SK-N-SH treated with all-trans-retinoic acid at 6 μM for 48 hours (cell line): ENCODE data around the gene HIVEP2.

Source experiments
- ARNTL ChIP-seq: fragments of 450-650 bp; formaldehyde crosslinking; IDR thresholded peaks from 2 replicates; pipeline ENCODE4 v1.5.0; 2020; ENCODE audit warnings: low read depth, mild to moderate bottlenecking, moderate library complexity, borderline replicate concordance
- ESRRG ChIP-seq: fragments of 250-450 bp; sonication (Bioruptor Pico); IDR thresholded peaks from 2 replicates; pipeline ENCODE4 v1.6.1; 2021; ENCODE audit warnings: mild to moderate bottlenecking
- RARB ChIP-seq: fragments of 250-450 bp; sonication (Bioruptor Pico); IDR thresholded peaks from 2 replicates; pipeline ENCODE4 v1.8.0; 2021; ENCODE audit warnings: mild to moderate bottlenecking, moderate library complexity
- SNAI2 ChIP-seq: fragments of 250-450 bp; sonication (Bioruptor Pico); IDR thresholded peaks from 2 replicates; pipeline ENCODE4 v1.5.0; 2020; ENCODE audit warnings: mild to moderate bottlenecking, moderate library complexity
- TCF4 ChIP-seq: fragments of 250-450 bp; sonication (Bioruptor Pico); IDR thresholded peaks from 2 replicates; pipeline ENCODE4 v1.8.0; 2021; ENCODE audit warnings: mild to moderate bottlenecking, moderate library complexity, borderline replicate concordance
- ZFP3 ChIP-seq: fragments of 250-450 bp; sonication (Bioruptor Pico); IDR thresholded peaks from 2 replicates; pipeline ENCODE4 v1.5.0; 2020; ENCODE audit warnings: mild to moderate bottlenecking, moderate library complexity
- ZNF565 ChIP-seq: fragments of 450-650 bp; formaldehyde crosslinking; conservative IDR thresholded peaks from 2 replicates; pipeline ENCODE4 v1.5.0; 2020; ENCODE audit warnings: low read depth, mild to moderate bottlenecking, moderate library complexity
- ZNF70 ChIP-seq: fragments of 450-650 bp; formaldehyde crosslinking; IDR thresholded peaks from 2 replicates; pipeline ENCODE4 v1.5.0; 2020; ENCODE audit warnings: mild to moderate bottlenecking, moderate library complexity
- ZNF8 ChIP-seq: fragments of 450-650 bp; formaldehyde crosslinking; IDR thresholded peaks from 2 replicates; pipeline ENCODE4 v1.5.0; 2020; ENCODE audit warnings: mild to moderate bottlenecking, moderate library complexity
- TF ChIP-seq, protein P1 (sequence below): fragments of 250-450 bp; sonication (Bioruptor Pico); IDR thresholded peaks from 2 replicates; pipeline ENCODE4 v1.8.0; 2021; ENCODE audit warnings: low read depth, mild to moderate bottlenecking, moderate library complexity, borderline replicate concordance

GRCh38 chr6:142850679-142851423, 94.1 kb downstream of the HIVEP2 start:
- TF ChIP-seq RARB (CRISPR knock-in tag) (no peak), ARNTL (CRISPR knock-in tag) (no peak), ZNF8 (CRISPR knock-in tag) (no peak), TCF4 (CRISPR knock-in tag) (no peak), ZFP3 (CRISPR knock-in tag) (no peak), ZNF565 (CRISPR knock-in tag) (no peak), ESRRG (CRISPR knock-in tag) (no peak), SNAI2 (CRISPR knock-in tag) (no peak), ZNF70 (no peak)
- TF ChIP-seq, protein P1, sequence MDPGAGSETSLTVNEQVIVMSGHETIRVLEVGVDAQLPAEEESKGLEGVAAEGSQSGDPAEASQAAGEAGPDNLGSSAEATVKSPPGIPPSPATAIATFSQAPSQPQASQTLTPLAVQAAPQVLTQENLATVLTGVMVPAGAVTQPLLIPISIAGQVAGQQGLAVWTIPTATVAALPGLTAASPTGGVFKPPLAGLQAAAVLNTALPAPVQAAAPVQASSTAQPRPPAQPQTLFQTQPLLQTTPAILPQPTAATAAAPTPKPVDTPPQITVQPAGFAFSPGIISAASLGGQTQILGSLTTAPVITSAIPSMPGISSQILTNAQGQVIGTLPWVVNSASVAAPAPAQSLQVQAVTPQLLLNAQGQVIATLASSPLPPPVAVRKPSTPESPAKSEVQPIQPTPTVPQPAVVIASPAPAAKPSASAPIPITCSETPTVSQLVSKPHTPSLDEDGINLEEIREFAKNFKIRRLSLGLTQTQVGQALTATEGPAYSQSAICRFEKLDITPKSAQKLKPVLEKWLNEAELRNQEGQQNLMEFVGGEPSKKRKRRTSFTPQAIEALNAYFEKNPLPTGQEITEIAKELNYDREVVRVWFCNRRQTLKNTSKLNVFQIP: no peak
